HepG2 (cell line): ENCODE data around the gene PCNX1. TPM values are rescaled to one million over a fixed set of nuclear protein-coding genes. Genes with fewer than 3 reads are reported as not detected.

Experiments used
- ATAC-seq: fragments of 200-7000 bp; cut with Tn5 transposase; 3 replicates; pipeline ENCODE4 v1.9.1; 2020; ENCODE audit warnings: mild to moderate bottlenecking, moderate library complexity
- BruUV-seq: library from RNA; stranded (reverse); fragments of 400-500 nt; replicated peaks from 2 replicates; lab custom pipeline; 2021; lab: Mats Ljungman, UMichigan
- CTCF ChIA-PET: fragments of 300-600 bp; formaldehyde crosslinking; extraction: SDS; loops from one replicate; lab custom pipeline; 2021; ENCODE audit warnings: low total read pairs, inconsistent platforms, low intra/inter-chr PET ratio; lab: Yijun Ruan, JAX
- POLR2A ChIA-PET: fragments of 350-600 bp; sonication (Branson Sonifier 250); formaldehyde crosslinking; loops from one replicate; lab custom pipeline; 2020; ENCODE audit warnings: antibody characterized with exemption, inconsistent platforms; lab: Yijun Ruan, JAX
- DNase-seq: peaks from one replicate; pipeline ENCODE4 v3.0.0-alpha.2; 2015; ENCODE audit warnings: low spot score
- FAIRE-seq: peaks from 3 replicates; lab custom pipeline; 2011; peaks lifted over from hg19 to GRCh38; lab: Jason Lieb, UNC
- H2AFZ ChIP-seq: one replicate; pipeline ENCODE4 v1.6.1; 2011; ENCODE audit warnings: low read length, inconsistent platforms
- H3K27ac ChIP-seq: fragments of 300-600 bp; 3 replicates; pipeline ENCODE4 v1.8.0; 2011; ENCODE audit warnings: mixed run types, mild to moderate bottlenecking, mixed read lengths, low read length, inconsistent platforms; ENCODE audit not compliant: insufficient read depth; ENCODE audit errors: extremely low read length
- H3K27me3 ChIP-seq, 2 experiments: fragments of 200-600 bp in 1 of 2; 2 replicates in 1 of 2; 3 replicates in 1 of 2; pipeline versions ENCODE4 v1.6.0 to v1.8.0; 2011; ENCODE audit warnings: low read length in 2 of 2, mild to moderate bottlenecking in 2 of 2, moderate library complexity in 2 of 2, inconsistent platforms in 1 of 2; ENCODE audit not compliant: insufficient read depth in 2 of 2, control insufficient read depth in 1 of 2
- H3K36me3 ChIP-seq, 2 experiments: fragments of 200-600 bp in 1 of 2; replicated peaks in 1 of 2; 2 replicates in 1 of 2; 3 replicates in 1 of 2; pipeline versions ENCODE4 v1.5.1 to v1.8.0; 2011; ENCODE audit warnings: low read length in 2 of 2, inconsistent platforms in 1 of 2; ENCODE audit not compliant: insufficient read depth in 2 of 2, control insufficient read depth in 1 of 2
- H3K4me1 ChIP-seq: 2 replicates; pipeline ENCODE4 v1.5.1; 2012; ENCODE audit warnings: low read length, inconsistent platforms; ENCODE audit not compliant: insufficient read depth
- H3K4me2 ChIP-seq: 2 replicates; pipeline ENCODE4 v1.6.0; 2011; ENCODE audit warnings: low read depth, low read length, inconsistent platforms
- H3K4me3 ChIP-seq, 3 experiments: fragments of 200-600 bp in 1 of 3; sonication (generic), shearing (Covaris generic) in 1 of 3; replicated peaks in 1 of 3; 2 replicates each; pipeline ENCODE4 v1.5.1; 2011 to 2016; ENCODE audit warnings: low read length in 3 of 3, inconsistent platforms in 2 of 3, low read depth in 2 of 3, mild to moderate bottlenecking in 2 of 3, control low read depth in 1 of 3, mixed read lengths in 1 of 3; ENCODE audit not compliant: insufficient read depth in 1 of 3
- H3K79me2 ChIP-seq: one replicate; pipeline ENCODE4 v1.6.1; 2011; ENCODE audit warnings: low read length, inconsistent platforms; ENCODE audit not compliant: insufficient read depth
- H3K9ac ChIP-seq: 2 replicates; pipeline ENCODE4 v1.6.0; 2011; ENCODE audit warnings: mild to moderate bottlenecking, low read depth, low read length, inconsistent platforms; ENCODE audit not compliant: insufficient read depth
- H3K9me3 ChIP-seq: 2 replicates; pipeline ENCODE4 v1.5.1; 2012; ENCODE audit warnings: mild to moderate bottlenecking, low read length
- H4K20me1 ChIP-seq: 2 replicates; pipeline ENCODE4 v1.6.0; 2011; ENCODE audit warnings: inconsistent platforms, mild to moderate bottlenecking, low read length, moderate library complexity; ENCODE audit not compliant: insufficient read depth
- DNMT1 ChIP-seq: sonication (generic); formaldehyde crosslinking; IDR thresholded peaks from 2 replicates; pipeline ENCODE4 v1.5.1; 2020; ENCODE audit warnings: mild to moderate bottlenecking, missing genetic modification reagents
- FOXM1 ChIP-seq: sonication (generic); formaldehyde crosslinking; IDR thresholded peaks from 2 replicates; pipeline ENCODE4 v1.5.0; 2020; ENCODE audit warnings: missing genetic modification reagents
- FOXP4 ChIP-seq: sonication (generic); formaldehyde crosslinking; IDR thresholded peaks from 2 replicates; pipeline ENCODE4 v1.4.0; 2020; ENCODE audit warnings: missing genetic modification reagents
- MLLT10 ChIP-seq: sonication (generic); formaldehyde crosslinking; IDR thresholded peaks from 2 replicates; pipeline ENCODE4 v1.4.0; 2020; ENCODE audit warnings: missing genetic modification reagents
- ZFP36L2 ChIP-seq: sonication (generic); formaldehyde crosslinking; IDR thresholded peaks from 2 replicates; pipeline ENCODE4 v1.4.0; 2020; ENCODE audit warnings: missing genetic modification reagents
- ZFY ChIP-seq: sonication (generic); formaldehyde crosslinking; IDR thresholded peaks from 2 replicates; pipeline ENCODE4 v1.4.0; 2020; ENCODE audit warnings: missing genetic modification reagents
- ZHX1 ChIP-seq: sonication (generic); formaldehyde crosslinking; IDR thresholded peaks from 2 replicates; pipeline ENCODE4 v1.8.1; 2022; ENCODE audit warnings: low read depth, mild to moderate bottlenecking, missing genetic modification reagents
- ZNF3 ChIP-seq: IDR thresholded peaks from 2 replicates; pipeline ENCODE4 v1.7.0; 2017; ENCODE audit warnings: inconsistent platforms
- ZNF30 ChIP-seq: sonication (generic); formaldehyde crosslinking; IDR thresholded peaks from 2 replicates; pipeline ENCODE4 v1.5.0; 2020; ENCODE audit warnings: mild to moderate bottlenecking, missing genetic modification reagents
- ZNF652 ChIP-seq: IDR thresholded peaks from 2 replicates; pipeline ENCODE4 v1.6.1; 2016; ENCODE audit warnings: low read depth, borderline replicate concordance
- ZNF773 ChIP-seq: sonication (generic); formaldehyde crosslinking; IDR thresholded peaks from 2 replicates; pipeline ENCODE4 v1.4.0; 2020; ENCODE audit warnings: missing genetic modification reagents, borderline replicate concordance
- WGBS: methylation state at CpG from one replicate; pipeline ENCODE4 v1.1.6; 2017; ENCODE audit warnings: low lambda C conversion rate; 5-methylcytosine and 5-hydroxymethylcytosine counted together
- in situ Hi-C: cut with HindIII; loops from 2 replicates; pipeline ENCODE4 v1.10.0; 2017; ENCODE audit warnings: low pct_unique_long_range_greater_than_20kb; ENCODE audit not compliant: extremely low pct_ligation_motif_present
- intact Hi-C: fragments of 100-400 bp; cut with micrococcal nuclease; formaldehyde crosslinking; loops from one replicate; pipeline ENCODE4 v1.10.0; 2022; ENCODE audit not compliant: unreplicated experiment
- polyA plus RNA-seq, 8 experiments: library from polyadenylated mRNA; depleted of rRNA in 3 of 8; stranded (reverse) in 7 of 8; unstranded in 1 of 8; fragments of >200 nt; fragmentation: Illumina TruSeq in 4 of 8; extraction: Trizol in 4 of 8; gene quantifications; 2 replicates each; pipeline versions ENCODE4 v1.2.1 to v1.2.3, GENCODE V29; 2011 to 2016; ENCODE audit warnings: low read depth in 4 of 8, missing spikeins in 1 of 8, mixed read lengths in 1 of 8; ENCODE audit not compliant: insufficient read depth in 1 of 8
- total RNA-seq, 5 experiments: library from RNA; depleted of rRNA; stranded (reverse); fragments of >200 nt; fragmentation: Illumina TruSeq; extraction: Trizol; gene quantifications; 2 replicates each; pipeline ENCODE4 v1.2.3, GENCODE V29; 2016; ENCODE audit warnings: low read depth in 1 of 5
- TF ChIP-seq, protein P1 (sequence below): sonication (generic); formaldehyde crosslinking; IDR thresholded peaks from 2 replicates; pipeline ENCODE4 v1.9.0; 2021; ENCODE audit warnings: missing genetic modification reagents, borderline replicate concordance
- TF ChIP-seq, protein P2 (sequence below): IDR thresholded peaks from 2 replicates; pipeline ENCODE4 v1.6.1; 2016; ENCODE audit warnings: missing compliant biosample characterization, missing genetic modification reagents, borderline replicate concordance
- TF ChIP-seq, protein P3 (sequence below): sonication (generic); formaldehyde crosslinking; IDR thresholded peaks from 2 replicates; pipeline ENCODE4 v1.8.1; 2022; ENCODE audit warnings: mild to moderate bottlenecking, missing genetic modification reagents

PCNX1 gene
- total and polyA plus RNA-seq, 2 of the 13 experiments (the other 11 are each of a cell fraction or from before 2014, with no cell fraction given) = 24.9 to 30.3 TPM

GRCh38 chr14:71142375-71143038 lies 235.2 kb downstream of the PCNX1 start:
- FAIRE-seq (no peak), DNase-seq (no peak), ATAC-seq (no peak)
- BruUV-seq = no TSS peak
- no peak overlapping the region for H3K4me3 ChIP-seq
- H3K9ac ChIP-seq = no peak overlapping the region
- peaks cover 63% of the 10 kb centered on the region for H3K4me1 ChIP-seq
- H4K20me1 ChIP-seq = no peaks in the 10 kb centered on the region
- intact Hi-C loops = loop anchor here (5.0 kb wide), 1 partner anchor 180 kb away; the partner anchor contains the start of gene SIPA1L1
- POLR2A ChIA-PET = no interaction called here
- WGBS = 27% methylated on average over 3 of the region's 3 CpGs
- no peak overlapping the region for H3K4me2 ChIP-seq
- H3K36me3 ChIP-seq = no peaks in the 10 kb centered on the region
- no peak overlapping the region for H2AFZ ChIP-seq
- H3K79me2 ChIP-seq = no peaks in the 10 kb centered on the region
- H3K27ac ChIP-seq = no peak overlapping the region
- in situ Hi-C loops = no loop called here
- CTCF ChIA-PET = no interaction called here
- H3K9me3 ChIP-seq = no peaks in the 10 kb centered on the region
- no peaks in the 10 kb centered on the region for H3K27me3 ChIP-seq
- TF ChIP-seq FOXP4 = no peak
- no peak for TF ChIP-seq ZNF773 (CRISPR knock-in tag)
- TF ChIP-seq, protein P1, sequence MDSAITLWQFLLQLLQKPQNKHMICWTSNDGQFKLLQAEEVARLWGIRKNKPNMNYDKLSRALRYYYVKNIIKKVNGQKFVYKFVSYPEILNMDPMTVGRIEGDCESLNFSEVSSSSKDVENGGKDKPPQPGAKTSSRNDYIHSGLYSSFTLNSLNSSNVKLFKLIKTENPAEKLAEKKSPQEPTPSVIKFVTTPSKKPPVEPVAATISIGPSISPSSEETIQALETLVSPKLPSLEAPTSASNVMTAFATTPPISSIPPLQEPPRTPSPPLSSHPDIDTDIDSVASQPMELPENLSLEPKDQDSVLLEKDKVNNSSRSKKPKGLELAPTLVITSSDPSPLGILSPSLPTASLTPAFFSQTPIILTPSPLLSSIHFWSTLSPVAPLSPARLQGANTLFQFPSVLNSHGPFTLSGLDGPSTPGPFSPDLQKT (CRISPR knock-in tag) = no peak
- no peak for TF ChIP-seq ZNF3 (CRISPR knock-in tag)
- no peak for TF ChIP-seq ZHX1 (CRISPR knock-in tag)
- TF ChIP-seq, protein P2, sequence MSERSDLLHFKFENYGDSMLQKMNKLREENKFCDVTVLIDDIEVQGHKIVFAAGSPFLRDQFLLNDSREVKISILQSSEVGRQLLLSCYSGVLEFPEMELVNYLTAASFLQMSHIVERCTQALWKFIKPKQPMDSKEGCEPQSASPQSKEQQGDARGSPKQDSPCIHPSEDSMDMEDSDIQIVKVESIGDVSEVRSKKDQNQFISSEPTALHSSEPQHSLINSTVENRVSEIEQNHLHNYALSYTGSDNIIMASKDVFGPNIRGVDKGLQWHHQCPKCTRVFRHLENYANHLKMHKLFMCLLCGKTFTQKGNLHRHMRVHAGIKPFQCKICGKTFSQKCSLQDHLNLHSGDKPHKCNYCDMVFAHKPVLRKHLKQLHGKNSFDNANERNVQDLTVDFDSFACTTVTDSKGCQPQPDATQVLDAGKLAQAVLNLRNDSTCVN (CRISPR knock-in tag) = no peak
- TF ChIP-seq ZFY (CRISPR knock-in tag) = no peak
- TF ChIP-seq ZNF30 = no peak
- TF ChIP-seq FOXM1 (CRISPR knock-in tag) = no peak
- no peak for TF ChIP-seq MLLT10
- TF ChIP-seq ZFP36L2 (CRISPR knock-in tag) = no peak
- TF ChIP-seq DNMT1 = no peak
- TF ChIP-seq, protein P3, sequence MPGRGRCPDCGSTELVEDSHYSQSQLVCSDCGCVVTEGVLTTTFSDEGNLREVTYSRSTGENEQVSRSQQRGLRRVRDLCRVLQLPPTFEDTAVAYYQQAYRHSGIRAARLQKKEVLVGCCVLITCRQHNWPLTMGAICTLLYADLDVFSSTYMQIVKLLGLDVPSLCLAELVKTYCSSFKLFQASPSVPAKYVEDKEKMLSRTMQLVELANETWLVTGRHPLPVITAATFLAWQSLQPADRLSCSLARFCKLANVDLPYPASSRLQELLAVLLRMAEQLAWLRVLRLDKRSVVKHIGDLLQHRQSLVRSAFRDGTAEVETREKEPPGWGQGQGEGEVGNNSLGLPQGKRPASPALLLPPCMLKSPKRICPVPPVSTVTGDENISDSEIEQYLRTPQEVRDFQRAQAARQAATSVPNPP (CRISPR knock-in tag) = no peak
- TF ChIP-seq ZNF652 = no peak
